ENCODE results near the gene MYRIP.

DNA sequence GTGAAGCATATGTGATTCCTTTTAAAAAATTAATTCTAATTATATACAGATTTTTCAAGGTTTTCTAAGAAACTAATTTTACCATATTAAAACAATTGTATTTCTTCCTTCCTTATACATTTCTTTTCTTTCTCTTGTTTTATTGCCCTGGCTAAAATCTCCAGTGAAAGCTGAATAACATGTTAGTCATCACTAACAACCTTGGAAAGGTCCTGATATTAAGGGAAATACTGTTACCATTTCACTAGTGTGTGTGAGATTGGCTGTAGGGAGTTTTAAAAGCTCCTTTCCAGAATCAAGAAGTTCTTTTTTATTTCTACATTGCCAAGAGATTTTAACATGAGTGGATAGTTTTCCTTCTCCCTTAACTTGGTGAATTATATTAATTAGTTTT is 270.4 kb downstream of the MYRIP start:
- TF ChIP-seq, protein P1, sequence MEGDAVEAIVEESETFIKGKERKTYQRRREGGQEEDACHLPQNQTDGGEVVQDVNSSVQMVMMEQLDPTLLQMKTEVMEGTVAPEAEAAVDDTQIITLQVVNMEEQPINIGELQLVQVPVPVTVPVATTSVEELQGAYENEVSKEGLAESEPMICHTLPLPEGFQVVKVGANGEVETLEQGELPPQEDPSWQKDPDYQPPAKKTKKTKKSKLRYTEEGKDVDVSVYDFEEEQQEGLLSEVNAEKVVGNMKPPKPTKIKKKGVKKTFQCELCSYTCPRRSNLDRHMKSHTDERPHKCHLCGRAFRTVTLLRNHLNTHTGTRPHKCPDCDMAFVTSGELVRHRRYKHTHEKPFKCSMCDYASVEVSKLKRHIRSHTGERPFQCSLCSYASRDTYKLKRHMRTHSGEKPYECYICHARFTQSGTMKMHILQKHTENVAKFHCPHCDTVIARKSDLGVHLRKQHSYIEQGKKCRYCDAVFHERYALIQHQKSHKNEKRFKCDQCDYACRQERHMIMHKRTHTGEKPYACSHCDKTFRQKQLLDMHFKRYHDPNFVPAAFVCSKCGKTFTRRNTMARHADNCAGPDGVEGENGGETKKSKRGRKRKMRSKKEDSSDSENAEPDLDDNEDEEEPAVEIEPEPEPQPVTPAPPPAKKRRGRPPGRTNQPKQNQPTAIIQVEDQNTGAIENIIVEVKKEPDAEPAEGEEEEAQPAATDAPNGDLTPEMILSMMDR (IDR thresholded peaks at IDR 0.05; ENCODE audit: insufficient read depth, low read length, poor library complexity, severe bottlenecking), result no peak
- TF ChIP-seq EZH2phosphoT487 (conservative IDR thresholded peaks at IDR 0.05; ENCODE audit: low read length), result no peak

All from SU-DHL-6 (cell line).